ENCODE measurements around the gene COL4A2. TPM values are rescaled to one million over a fixed set of nuclear protein-coding genes. Genes with fewer than 3 reads are reported as not detected.

Gene COL4A2
- polyA plus RNA-seq, 1 donor = 443 TPM

GRCh38 chr13:110454956-110455355 lies 147.9 kb downstream of the COL4A2 start:
- no peak for DNase-seq (ENCODE audit: low read depth)

- DNase-seq (ENCODE audit: low read depth) = no peak
Measured at GRCh38 chr13:110455444-110455843, 148.4 kb downstream of the COL4A2 start.

- DNase-seq (ENCODE audit: low read depth) = no peak
Measured at GRCh38 chr13:110455941-110456340, 148.9 kb downstream of the COL4A2 start.

GRCh38 chr13:110456550-110456949 lies 149.5 kb downstream of the COL4A2 start:
- DNase-seq (ENCODE audit: low read depth) = no peak

- DNase-seq (ENCODE audit: low read depth) = no peak
Measured at GRCh38 chr13:110457361-110457760, 150.3 kb downstream of the COL4A2 start.

- DNase-seq (ENCODE audit: low read depth) = no peak
Measured at GRCh38 chr13:110458017-110458416, 150.9 kb downstream of the COL4A2 start.

GRCh38 chr13:110458594-110459365 lies 151.7 kb downstream of the COL4A2 start:
- DNase-seq (ENCODE audit: low read depth) = no peak

GRCh38 chr13:110462091-110462490 lies 155.0 kb downstream of the COL4A2 start:
- no peak for DNase-seq (ENCODE audit: low read depth)

- no peak for DNase-seq (ENCODE audit: low read depth)
Measured at GRCh38 chr13:110463156-110463555, 156.1 kb downstream of the COL4A2 start.

GRCh38 chr13:110463871-110464510 lies 156.9 kb downstream of the COL4A2 start:
- no peak for DNase-seq (ENCODE audit: low read depth)

- no peak for DNase-seq (ENCODE audit: low read depth)
Measured at GRCh38 chr13:110464556-110465333, 157.7 kb downstream of the COL4A2 start.

GRCh38 chr13:110465696-110466095 lies 158.6 kb downstream of the COL4A2 start:
- DNase-seq (ENCODE audit: low read depth) = no peak

GRCh38 chr13:110466266-110466915 lies 159.3 kb downstream of the COL4A2 start:
- DNase-seq (ENCODE audit: low read depth) = no peak

GRCh38 chr13:110467516-110468110 lies 160.5 kb downstream of the COL4A2 start:
- no peak for DNase-seq (ENCODE audit: low read depth)

GRCh38 chr13:110468986-110469495 lies 162.0 kb downstream of the COL4A2 start:
- no peak for DNase-seq (ENCODE audit: low read depth)

GRCh38 chr13:110469597-110469996 lies 162.5 kb downstream of the COL4A2 start:
- no peak for DNase-seq (ENCODE audit: low read depth)

- no peak for DNase-seq (ENCODE audit: low read depth)
Measured at GRCh38 chr13:110470272-110471009, 163.4 kb downstream of the COL4A2 start.

GRCh38 chr13:110471156-110471832 lies 164.2 kb downstream of the COL4A2 start:
- DNase-seq (ENCODE audit: low read depth) = no peak

GRCh38 chr13:110471833-110472162 lies 164.7 kb downstream of the COL4A2 start:
- DNase-seq (ENCODE audit: low read depth) = peak; percentile 41

- no peak for DNase-seq (ENCODE audit: low read depth)
Measured at GRCh38 chr13:110472904-110473563, 165.9 kb downstream of the COL4A2 start.
